Caco-2 (cell line): ENCODE measurements around the gene CXCL5. TPM values are rescaled to one million over a fixed set of nuclear protein-coding genes. Genes with fewer than 3 reads are reported as not detected.

Experiments
- BruUV-seq: library from RNA; stranded (reverse); fragments of 400-500 nt; replicated peaks from 2 replicates; lab custom pipeline; 2021; lab: Mats Ljungman, UMichigan
- CTCF ChIA-PET: fragments of 300-600 bp; sonication (Branson Sonifier 250); formaldehyde crosslinking; loops from one replicate; lab custom pipeline; 2022; ENCODE audit warnings: antibody characterized with exemption; lab: Charles Lee
- POLR2A ChIA-PET: fragments of 300-600 bp; sonication (Branson Sonifier 250); formaldehyde crosslinking; loops from one replicate; lab custom pipeline; 2022; ENCODE audit warnings: antibody characterized with exemption; lab: Charles Lee
- DNase-seq, 2 experiments: peaks; one replicate each; pipeline versions ENCODE4 v3.0.0 to v3.0.0-alpha.2; 2020 to 2022
- H3K27me3 ChIP-seq: replicated peaks from 2 replicates; pipeline ENCODE4 v1.6.0; 2011; ENCODE audit warnings: low read length; ENCODE audit not compliant: control insufficient read depth, insufficient read depth
- H3K36me3 ChIP-seq: 2 replicates; pipeline ENCODE4 v1.5.1; 2011; ENCODE audit warnings: low read length; ENCODE audit not compliant: control insufficient read depth, insufficient read depth
- H3K4me1 ChIP-seq: fragments of 250-450 bp; sonication (Bioruptor Pico); 2 replicates; pipeline ENCODE4 v1.5.1; 2020; ENCODE audit warnings: mild to moderate bottlenecking
- H3K4me3 ChIP-seq: 2 replicates; pipeline ENCODE4 v1.5.1; 2011; ENCODE audit warnings: low read depth, mild to moderate bottlenecking, control low read depth, low read length
- H3K9me3 ChIP-seq: fragments of 250-450 bp; sonication (Bioruptor Pico); 2 replicates; pipeline ENCODE4 v1.5.1; 2020; ENCODE audit warnings: mild to moderate bottlenecking, moderate library complexity
- H3K27ac Mint-ChIP-seq: one replicate; pipeline ENCODE4 v1.8.0; 2022; ENCODE audit warnings: mixed read lengths; ENCODE audit not compliant: unreplicated experiment
- H3K27me3 Mint-ChIP-seq: one replicate; pipeline ENCODE4 v1.8.0; 2022; ENCODE audit warnings: mixed read lengths; ENCODE audit not compliant: insufficient read depth, unreplicated experiment
- H3K36me3 Mint-ChIP-seq: one replicate; pipeline ENCODE4 v1.8.0; 2022; ENCODE audit warnings: mild to moderate bottlenecking, mixed read lengths; ENCODE audit not compliant: insufficient read depth, unreplicated experiment
- H3K4me1 Mint-ChIP-seq: one replicate; pipeline ENCODE4 v1.8.0; 2022; ENCODE audit warnings: low read depth, mixed read lengths; ENCODE audit not compliant: unreplicated experiment
- H3K4me3 Mint-ChIP-seq: one replicate; pipeline ENCODE4 v1.8.0; 2022; ENCODE audit warnings: mild to moderate bottlenecking, moderate library complexity, mixed read lengths; ENCODE audit not compliant: unreplicated experiment
- H3K9me3 Mint-ChIP-seq: one replicate; pipeline ENCODE4 v1.8.0; 2022; ENCODE audit warnings: mixed read lengths; ENCODE audit not compliant: unreplicated experiment
- intact Hi-C: fragments of 100-400 bp; cut with micrococcal nuclease; formaldehyde crosslinking; loops from one replicate; pipeline ENCODE4 v1.10.0; 2022; ENCODE audit not compliant: unreplicated experiment
- total RNA-seq: library from RNA; stranded (reverse); gene quantifications from 2 replicates; pipeline ENCODE4 v1.2.3, GENCODE V29; 2022
- TF ChIP-seq, protein P1 (sequence below), 2 experiments: fragments of 200-600 bp in 1 of 2; IDR thresholded peaks; 1 replicate in 1 of 2; 2 replicates in 1 of 2; pipeline versions ENCODE4 v1.5.1 to v1.8.0; 2011 to 2022; ENCODE audit warnings: antibody characterized with exemption in 1 of 2, control low read depth in 1 of 2, inconsistent platforms in 1 of 2, low read depth in 1 of 2, low read length in 1 of 2, mild to moderate bottlenecking in 1 of 2, moderate library complexity in 1 of 2; ENCODE audit not compliant: insufficient read depth in 1 of 2, severe bottlenecking in 1 of 2, unreplicated experiment in 1 of 2

CXCL5 gene
- total RNA-seq, 1 experiment from 2014 or later = not detected

DNA sequence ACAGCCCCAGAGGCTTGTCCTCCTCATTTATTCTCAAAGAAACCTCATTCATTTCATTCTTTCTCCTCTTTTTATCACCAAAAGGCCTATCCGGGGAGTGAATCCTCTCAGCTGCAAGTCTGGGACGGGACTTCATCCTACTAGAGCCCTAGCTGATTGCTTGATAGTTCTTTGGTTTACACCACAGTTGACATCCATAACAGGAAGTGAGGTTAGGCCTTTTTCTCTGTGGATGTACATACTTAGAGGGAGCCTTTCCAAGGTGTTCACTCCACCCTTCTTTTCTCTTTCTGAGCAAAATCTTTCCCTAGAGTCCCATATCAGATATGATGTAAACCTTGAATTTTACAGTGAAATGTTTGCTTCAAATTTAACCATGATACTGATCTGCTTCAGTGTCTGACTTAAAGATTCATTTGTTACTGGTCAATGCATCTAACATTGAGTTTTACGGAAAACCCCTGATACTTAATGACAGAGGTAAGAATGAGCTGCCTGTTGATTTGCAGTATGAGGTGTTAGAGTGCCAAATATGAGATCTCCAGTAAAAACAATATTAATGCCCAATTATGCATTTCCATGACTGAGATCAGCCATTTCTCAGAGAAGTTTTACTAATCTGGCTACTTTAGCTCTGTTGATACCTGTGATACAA is 16.8 kb upstream of the CXCL5 start:
- Mint-ChIP-seq H3K27me3 (no peaks in the 10 kb centered on the region), H3K27ac (no peak overlapping the region), H3K9me3 (no peaks in the 10 kb centered on the region), H3K36me3 (no peaks in the 10 kb centered on the region), H3K4me1 (peaks cover 7% of the 10 kb centered on the region), H3K4me3 (no peak overlapping the region)
- TF ChIP-seq, protein P1, sequence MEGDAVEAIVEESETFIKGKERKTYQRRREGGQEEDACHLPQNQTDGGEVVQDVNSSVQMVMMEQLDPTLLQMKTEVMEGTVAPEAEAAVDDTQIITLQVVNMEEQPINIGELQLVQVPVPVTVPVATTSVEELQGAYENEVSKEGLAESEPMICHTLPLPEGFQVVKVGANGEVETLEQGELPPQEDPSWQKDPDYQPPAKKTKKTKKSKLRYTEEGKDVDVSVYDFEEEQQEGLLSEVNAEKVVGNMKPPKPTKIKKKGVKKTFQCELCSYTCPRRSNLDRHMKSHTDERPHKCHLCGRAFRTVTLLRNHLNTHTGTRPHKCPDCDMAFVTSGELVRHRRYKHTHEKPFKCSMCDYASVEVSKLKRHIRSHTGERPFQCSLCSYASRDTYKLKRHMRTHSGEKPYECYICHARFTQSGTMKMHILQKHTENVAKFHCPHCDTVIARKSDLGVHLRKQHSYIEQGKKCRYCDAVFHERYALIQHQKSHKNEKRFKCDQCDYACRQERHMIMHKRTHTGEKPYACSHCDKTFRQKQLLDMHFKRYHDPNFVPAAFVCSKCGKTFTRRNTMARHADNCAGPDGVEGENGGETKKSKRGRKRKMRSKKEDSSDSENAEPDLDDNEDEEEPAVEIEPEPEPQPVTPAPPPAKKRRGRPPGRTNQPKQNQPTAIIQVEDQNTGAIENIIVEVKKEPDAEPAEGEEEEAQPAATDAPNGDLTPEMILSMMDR (IDR thresholded peaks at IDR 0.05; ENCODE audit: insufficient read depth in 1 of 2, low read depth in 1 of 2, low read length in 1 of 2, severe bottlenecking in 1 of 2, unreplicated experiment in 1 of 2) = no peak
- no peaks in the 10 kb centered on the region for H3K4me1 ChIP-seq
- intact Hi-C loops = no loop called here
- H3K4me3 ChIP-seq = no peak overlapping the region
- H3K27me3 ChIP-seq = no peaks in the 10 kb centered on the region
- H3K9me3 ChIP-seq = no peaks in the 10 kb centered on the region
- no TSS peak for BruUV-seq
- DNase-seq = no peak
- no peaks in the 10 kb centered on the region for H3K36me3 ChIP-seq
- ChIA-PET POLR2A (no interaction called here), CTCF (no interaction called here)

DNA sequence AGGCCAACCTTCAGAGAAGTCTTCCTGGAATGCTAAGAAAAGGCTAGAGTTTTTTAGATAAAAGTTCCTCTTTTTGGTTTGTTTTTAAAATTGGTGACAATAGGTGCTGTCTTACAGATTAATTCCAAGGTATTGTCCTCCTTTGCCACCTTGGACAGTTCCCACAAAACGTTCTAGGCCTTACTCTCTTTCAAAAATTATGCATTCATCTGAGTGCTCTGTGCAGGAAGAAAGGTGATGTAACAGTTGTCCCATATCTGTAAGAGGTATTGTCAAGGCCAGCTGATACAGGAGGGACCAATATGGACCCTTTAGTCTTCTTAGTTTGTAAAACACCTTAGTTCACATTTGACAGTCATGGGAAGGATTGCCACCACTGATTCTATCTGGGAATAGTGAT is 15.9 kb upstream of the CXCL5 start:
- TF ChIP-seq, protein P1 (IDR thresholded peaks at IDR 0.05; ENCODE audit: insufficient read depth in 1 of 2, low read depth in 1 of 2, low read length in 1 of 2, severe bottlenecking in 1 of 2, unreplicated experiment in 1 of 2) = no peak
- Mint-ChIP-seq H3K27me3 (no peaks in the 10 kb centered on the region), H3K4me1 (peaks cover 7% of the 10 kb centered on the region), H3K4me3 (no peak overlapping the region), H3K36me3 (no peaks in the 10 kb centered on the region), H3K9me3 (no peaks in the 10 kb centered on the region), H3K27ac (no peak overlapping the region)
- Histone ChIP-seq H3K36me3 (no peaks in the 10 kb centered on the region), H3K27me3 (no peaks in the 10 kb centered on the region), H3K4me3 (no peak overlapping the region), H3K9me3 (no peaks in the 10 kb centered on the region), H3K4me1 (no peaks in the 10 kb centered on the region)
- no TSS peak for BruUV-seq
- ChIA-PET POLR2A (no interaction called here), CTCF (no interaction called here)
- intact Hi-C loops = no loop called here
- no peak for DNase-seq

DNA sequence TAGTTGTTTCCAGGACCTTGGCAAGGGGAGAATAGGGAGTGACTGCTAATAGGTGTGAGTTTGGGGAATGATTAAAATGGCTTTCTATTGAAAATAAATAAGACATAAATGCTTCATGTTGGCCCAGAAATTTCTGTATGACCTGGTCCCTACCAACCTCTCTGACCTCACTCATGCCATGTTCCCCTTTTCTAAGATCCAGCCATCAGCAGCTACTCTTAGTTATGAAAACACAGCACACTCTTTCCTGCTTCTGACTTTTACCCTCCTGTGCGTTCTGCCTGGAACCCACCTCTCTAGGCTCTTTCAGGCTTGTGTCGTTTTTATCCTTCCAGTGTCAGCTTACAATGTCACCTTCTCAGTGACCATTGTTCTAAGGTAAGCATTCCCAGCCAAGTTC is 14.8 kb upstream of the CXCL5 start:
- no peaks in the 10 kb centered on the region for H3K27me3 ChIP-seq
- TF ChIP-seq, protein P1 (IDR thresholded peaks at IDR 0.05; ENCODE audit: insufficient read depth in 1 of 2, low read depth in 1 of 2, low read length in 1 of 2, severe bottlenecking in 1 of 2, unreplicated experiment in 1 of 2) = no peak
- no peak overlapping the region for H3K4me3 ChIP-seq
- Mint-ChIP-seq H3K27me3 (no peaks in the 10 kb centered on the region), H3K4me1 (peaks cover 7% of the 10 kb centered on the region), H3K27ac (no peak overlapping the region), H3K4me3 (no peak overlapping the region), H3K9me3 (no peaks in the 10 kb centered on the region), H3K36me3 (no peaks in the 10 kb centered on the region)
- intact Hi-C loops = no loop called here
- ChIA-PET CTCF (interaction anchor here (0.5 kb wide), 1 partner anchor 280 kb away, joined by 4 read pairs; no protein-coding TSS in a partner anchor), POLR2A (no interaction called here)
- BruUV-seq = no TSS peak
- H3K9me3 ChIP-seq = no peaks in the 10 kb centered on the region
- no peaks in the 10 kb centered on the region for H3K36me3 ChIP-seq
- H3K4me1 ChIP-seq = no peaks in the 10 kb centered on the region
- DNase-seq = no peak
